DMS114 treated with DMSO at 0.1 percent for 48 hours (cell line): ENCODE measurements around the gene SSH3.
"Not testable (repeated sequence)": the region's sequence is repeated elsewhere in the genome, so short reads cannot be mapped to it uniquely, and the experiment has no call there.

ENCODE experiments used
- DNase-seq: peaks from one replicate; lab custom pipeline; 2025; ENCODE audit not compliant: unreplicated experiment; lab: John Stamatoyannopoulos, UW

Gene SSH3

GRCh38 chr11:67309661-67310061 lies 6.3 kb downstream of the SSH3 start:
- no peak for DNase-seq

GRCh38 chr11:67310246-67311050 lies 7.1 kb downstream of the SSH3 start:
- no peak for DNase-seq

GRCh38 chr11:67311051-67311555 lies 7.8 kb downstream of the SSH3 start:
- no peak for DNase-seq

GRCh38 chr11:67311556-67312082 lies 8.3 kb downstream of the SSH3 start:
- no peak for DNase-seq

DNA sequence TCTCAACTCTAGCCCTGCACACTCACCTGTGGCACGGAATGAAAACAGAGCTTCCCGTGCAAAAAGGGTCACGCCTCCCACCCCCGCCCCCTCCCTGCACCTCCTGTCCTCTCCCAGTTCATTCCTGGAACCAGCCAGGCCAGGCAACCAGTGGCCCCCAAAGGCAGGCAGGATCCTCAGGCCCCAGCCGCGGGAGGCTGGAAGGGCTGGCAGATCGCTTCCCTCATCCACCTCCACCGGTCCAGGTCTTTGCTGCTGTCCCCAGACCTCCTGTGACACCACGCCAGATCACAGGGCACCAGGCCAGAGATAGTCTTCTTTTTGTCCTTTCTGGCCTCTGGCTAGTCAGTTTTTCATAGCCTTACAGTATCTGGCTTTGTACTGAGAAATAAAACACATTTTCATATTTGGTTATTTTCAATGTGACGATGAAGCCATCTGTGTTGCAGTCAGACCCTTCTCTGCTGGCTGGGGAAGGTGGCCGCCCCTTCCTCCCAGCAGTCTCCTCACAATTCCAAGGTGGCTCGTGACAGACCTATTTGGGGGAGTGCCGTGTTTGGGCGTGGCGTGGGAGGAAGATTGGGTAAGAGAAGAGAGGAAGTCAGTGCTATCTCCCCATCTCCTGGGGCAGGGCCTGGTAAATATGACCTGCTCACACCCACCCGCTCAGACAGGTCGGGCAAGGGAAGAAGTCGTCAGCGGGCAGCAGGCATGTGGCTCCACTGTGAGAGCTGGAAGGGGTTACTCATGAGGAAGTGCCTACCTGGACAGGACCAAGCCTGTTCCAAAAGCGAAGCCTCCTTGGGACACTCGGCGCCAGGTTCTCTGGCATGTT lies 9.1 kb downstream of the SSH3 start:
- no peak for DNase-seq

- DNase-seq, result no peak
Measured at GRCh38 chr11:67313125-67313890, 10.0 kb downstream of the SSH3 start.

DNA sequence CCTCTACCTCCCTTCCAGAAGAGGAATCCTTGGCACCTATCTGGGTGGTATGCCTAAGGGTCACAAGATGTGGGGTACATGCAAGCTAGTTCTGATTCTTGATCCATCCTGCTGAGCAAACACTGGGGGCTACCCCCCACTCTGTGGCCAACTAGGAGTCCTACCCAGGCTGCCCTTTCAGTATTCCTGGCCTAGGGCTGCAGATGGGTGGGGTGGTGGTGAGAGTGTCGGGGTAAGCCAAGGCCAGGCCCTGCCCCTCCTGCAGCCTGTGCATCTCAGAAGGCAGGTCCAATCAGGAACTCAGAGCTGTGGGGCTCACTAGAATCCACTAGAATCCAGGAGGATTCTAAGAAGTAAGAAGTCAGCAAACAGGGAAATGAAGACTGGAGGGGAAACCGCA lies 10.9 kb downstream of the SSH3 start:
- no peak for DNase-seq

GRCh38 chr11:67315325-67315909 lies 12.1 kb downstream of the SSH3 start:
- DNase-seq, result no peak

DNA sequence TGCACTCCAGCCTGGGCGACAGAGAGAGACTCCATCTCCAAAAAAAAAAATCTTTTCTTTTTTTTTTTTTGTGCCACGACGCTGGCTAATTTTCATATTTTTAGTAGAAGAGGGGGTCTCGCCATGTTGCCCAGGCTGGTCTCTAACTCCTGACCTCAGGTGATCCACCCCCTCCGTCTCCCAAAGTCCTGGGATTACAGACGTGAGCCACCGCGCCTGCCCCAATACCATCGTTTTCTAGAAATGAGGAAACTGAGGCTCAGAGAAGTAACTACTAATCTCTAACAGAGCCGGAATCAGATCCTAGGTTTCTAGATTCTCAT lies 13.5 kb downstream of the SSH3 start:
- no peak for DNase-seq

DNA sequence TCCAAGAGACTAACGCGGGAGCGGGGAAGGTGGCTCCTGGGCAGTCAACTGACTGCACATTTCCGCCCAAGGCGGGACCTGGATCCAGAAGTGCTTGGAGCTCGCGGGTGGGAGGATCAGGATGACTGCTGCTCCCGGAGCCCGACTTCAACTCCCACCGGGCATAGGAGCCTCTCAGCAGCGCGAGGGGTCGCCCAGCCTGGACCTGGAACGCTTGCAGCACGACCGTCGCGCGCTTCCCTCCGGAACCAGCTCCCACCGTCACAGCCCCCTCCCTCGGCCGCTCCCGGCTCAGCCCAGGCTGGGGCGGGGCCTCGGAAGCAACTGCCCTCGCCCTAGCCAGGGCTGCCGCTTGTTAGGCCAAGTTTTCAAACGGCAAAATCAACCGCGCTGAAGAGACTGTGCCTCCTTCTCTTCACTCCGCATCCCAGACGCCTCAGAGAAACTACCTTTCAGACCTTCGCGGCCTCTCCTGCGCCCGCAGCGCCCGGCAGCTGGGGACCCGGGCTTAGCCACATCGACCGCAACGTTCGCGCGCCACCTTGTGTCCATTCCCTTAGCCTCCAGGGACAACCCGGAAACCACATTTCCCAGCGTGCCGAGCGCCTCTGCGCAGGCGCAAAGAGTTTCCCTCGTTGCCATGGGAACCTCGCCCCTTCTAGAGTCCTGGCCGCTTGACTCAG lies 14.0 kb downstream of the SSH3 start:
- DNase-seq, result peak; percentile 97

GRCh38 chr11:67317888-67318555 lies 14.7 kb downstream of the SSH3 start:
- no peak for DNase-seq

DNA sequence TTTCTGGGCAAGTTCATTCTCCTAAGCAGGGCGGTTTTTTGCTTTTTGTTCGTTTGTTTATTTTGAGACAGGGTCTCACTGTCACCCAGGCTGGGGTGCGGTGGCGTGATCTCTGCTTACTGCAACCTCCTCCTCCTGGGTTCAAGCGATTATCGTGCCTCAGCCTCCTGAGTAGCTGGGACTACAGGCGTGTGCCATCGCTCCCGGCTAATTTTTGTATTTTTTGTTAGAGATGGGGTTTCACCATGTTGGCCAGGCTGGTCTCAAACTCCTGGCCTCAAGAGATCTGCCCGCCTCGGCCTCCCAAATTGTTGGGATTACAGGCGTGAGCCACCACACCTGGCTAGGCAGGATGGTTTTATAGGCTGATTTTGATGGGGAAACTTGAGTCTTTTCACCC lies 15.5 kb downstream of the SSH3 start:
- not testable (repeated sequence) for DNase-seq

- no peak for DNase-seq
Measured at GRCh38 chr11:67320011-67320410, 16.7 kb downstream of the SSH3 start.

DNA sequence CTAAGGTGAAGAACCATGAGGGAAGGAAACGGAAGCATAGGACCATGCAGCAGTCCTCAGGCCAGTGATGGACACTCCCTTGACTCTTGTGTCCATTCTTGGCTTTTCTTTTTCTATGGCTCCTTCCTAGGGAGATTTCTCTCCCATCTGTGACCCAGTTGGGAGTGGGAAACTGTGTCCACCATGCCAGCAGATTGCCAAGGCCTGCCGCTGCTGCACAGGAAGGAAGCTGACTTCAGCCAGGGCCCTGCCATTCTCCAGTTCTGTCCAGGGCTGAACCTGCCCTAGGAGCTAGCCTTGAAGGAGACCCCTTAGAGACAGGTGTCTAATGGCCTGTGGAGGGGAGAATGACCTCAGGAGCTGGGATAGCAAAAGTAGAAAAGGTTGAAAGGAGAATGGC lies 17.4 kb downstream of the SSH3 start:
- DNase-seq, result no peak

GRCh38 chr11:67321313-67321871 lies 18.1 kb downstream of the SSH3 start:
- no peak for DNase-seq

GRCh38 chr11:67322049-67322448 lies 18.7 kb downstream of the SSH3 start:
- no peak for DNase-seq

GRCh38 chr11:67323526-67323925 lies 20.2 kb downstream of the SSH3 start:
- DNase-seq, result no peak

GRCh38 chr11:67332081-67332691 lies 28.9 kb downstream of the SSH3 start:
- DNase-seq, result no peak

- DNase-seq, result no peak
Measured at GRCh38 chr11:67337257-67337656, 33.9 kb downstream of the SSH3 start.
